WTC11 (cell line): ENCODE measurements around the gene SMG7. TPM values are rescaled to one million over a fixed set of nuclear protein-coding genes. Genes with fewer than 3 reads are reported as not detected.

Experiments
- ATAC-seq: fragments of 200-7000 bp; cut with Tn5 transposase; 2 replicates; pipeline ENCODE4 v1.10.0; 2021; ENCODE audit warnings: mild to moderate bottlenecking, moderate library complexity
- CTCF ChIA-PET: fragments of 300-600 bp; sonication (Branson Sonifier 250); formaldehyde crosslinking; loops from one replicate; lab custom pipeline; 2021; ENCODE audit warnings: antibody characterized with exemption; lab: Charles Lee
- POLR2A ChIA-PET: fragments of 350-600 bp; sonication (Branson Sonifier 250); formaldehyde crosslinking; loops from one replicate; lab custom pipeline; 2021; ENCODE audit warnings: antibody characterized with exemption; lab: Charles Lee
- DNase-seq: peaks from one replicate; pipeline ENCODE4 v3.0.0; 2021; ENCODE audit warnings: low spot score
- H3K27ac Mint-ChIP-seq: 2 replicates; pipeline ENCODE4 v1.8.0; 2021; ENCODE audit warnings: mixed read lengths
- H3K27me3 Mint-ChIP-seq: 2 replicates; pipeline ENCODE4 v1.8.0; 2021; ENCODE audit warnings: low read depth, mild to moderate bottlenecking, moderate library complexity, mixed read lengths
- H3K36me3 Mint-ChIP-seq: 2 replicates; pipeline ENCODE4 v1.8.0; 2021; ENCODE audit warnings: mixed read lengths
- H3K4me1 Mint-ChIP-seq: 2 replicates; pipeline ENCODE4 v1.8.0; 2022; ENCODE audit warnings: mixed read lengths
- H3K4me3 Mint-ChIP-seq: 2 replicates; pipeline ENCODE4 v1.8.0; 2021; ENCODE audit warnings: mild to moderate bottlenecking, moderate library complexity, mixed read lengths
- H3K9me3 Mint-ChIP-seq: 2 replicates; pipeline ENCODE4 v1.8.0; 2021; ENCODE audit warnings: mixed read lengths
- ATF1 ChIP-seq: sonication (generic); formaldehyde crosslinking; IDR thresholded peaks from 2 replicates; pipeline ENCODE4 v1.8.1; 2023; ENCODE audit warnings: mild to moderate bottlenecking, moderate library complexity, missing genetic modification reagents
- CBFB ChIP-seq: sonication (generic); formaldehyde crosslinking; IDR thresholded peaks from 2 replicates; pipeline ENCODE4 v1.8.1; 2022; ENCODE audit warnings: mild to moderate bottlenecking, low read depth, missing genetic modification reagents
- CREB1 ChIP-seq: sonication (generic); formaldehyde crosslinking; IDR thresholded peaks from 2 replicates; pipeline ENCODE4 v1.8.0; 2023; ENCODE audit warnings: mild to moderate bottlenecking, missing genetic modification reagents
- CREM ChIP-seq: sonication (generic); formaldehyde crosslinking; IDR thresholded peaks from 2 replicates; pipeline ENCODE4 v1.8.1; 2022; ENCODE audit warnings: mild to moderate bottlenecking, missing genetic modification reagents, moderate library complexity
- E2F1 ChIP-seq: sonication (generic); formaldehyde crosslinking; IDR thresholded peaks from 2 replicates; pipeline ENCODE4 v1.8.0; 2022; ENCODE audit warnings: mild to moderate bottlenecking, missing genetic modification reagents
- FOXK1 ChIP-seq: sonication (generic); formaldehyde crosslinking; IDR thresholded peaks from 2 replicates; pipeline ENCODE4 v1.8.0; 2022; ENCODE audit warnings: mild to moderate bottlenecking, moderate library complexity, missing genetic modification reagents
- FOXP4 ChIP-seq: sonication (generic); formaldehyde crosslinking; IDR thresholded peaks from 2 replicates; pipeline ENCODE4 v1.8.0; 2022; ENCODE audit warnings: mild to moderate bottlenecking, missing genetic modification reagents
- GABPB1 ChIP-seq: sonication (generic); formaldehyde crosslinking; IDR thresholded peaks from 2 replicates; pipeline ENCODE4 v1.8.1; 2023; ENCODE audit warnings: mild to moderate bottlenecking, missing genetic modification reagents
- JAZF1 ChIP-seq: fragments of 250-450 bp; sonication (Bioruptor Pico); IDR thresholded peaks from 2 replicates; pipeline ENCODE4 v1.9.0; 2021; ENCODE audit warnings: moderate library complexity, mild to moderate bottlenecking, inconsistent platforms
- MXD4 ChIP-seq: fragments of 250-450 bp; sonication (Bioruptor Pico); IDR thresholded peaks from 2 replicates; pipeline ENCODE4 v1.8.0; 2021; ENCODE audit warnings: mild to moderate bottlenecking, moderate library complexity, borderline replicate concordance
- SP1 ChIP-seq: sonication (generic); formaldehyde crosslinking; conservative IDR thresholded peaks from 2 replicates; pipeline ENCODE4 v1.8.1; 2022; ENCODE audit warnings: missing genetic modification reagents
- USF1 ChIP-seq: sonication (generic); formaldehyde crosslinking; IDR thresholded peaks from 2 replicates; pipeline ENCODE4 v1.8.0; 2022; ENCODE audit warnings: mild to moderate bottlenecking, missing genetic modification reagents
- ZBTB21 ChIP-seq: sonication (generic); formaldehyde crosslinking; IDR thresholded peaks from 2 replicates; pipeline ENCODE4 v1.8.1; 2023; ENCODE audit warnings: mild to moderate bottlenecking, missing genetic modification reagents, borderline replicate concordance
- ZNF232 ChIP-seq: sonication (generic); formaldehyde crosslinking; IDR thresholded peaks from 2 replicates; pipeline ENCODE4 v1.8.0; 2022; ENCODE audit warnings: mild to moderate bottlenecking, missing genetic modification reagents
- ZNF263 ChIP-seq: sonication (generic); formaldehyde crosslinking; IDR thresholded peaks from 2 replicates; pipeline ENCODE4 v1.8.1; 2022; ENCODE audit warnings: low read depth, mild to moderate bottlenecking, moderate library complexity, missing genetic modification reagents
- ZNF416 ChIP-seq: fragments of 250-450 bp; sonication (Bioruptor Pico); IDR thresholded peaks from 2 replicates; pipeline ENCODE4 v1.9.0; 2021; ENCODE audit warnings: mild to moderate bottlenecking, inconsistent platforms
- ZNF423 ChIP-seq: fragments of 250-450 bp; sonication (Bioruptor Pico); IDR thresholded peaks from 2 replicates; pipeline ENCODE4 v2.1.2; 2022; ENCODE audit warnings: mild to moderate bottlenecking, moderate library complexity
- total RNA-seq: library from RNA; stranded (reverse); gene quantifications from 3 replicates; pipeline ENCODE4 v1.2.3, GENCODE V29; 2021
- TF ChIP-seq, protein P1 (sequence below): fragments of 250-450 bp; sonication (Bioruptor Pico); IDR thresholded peaks from 2 replicates; pipeline ENCODE4 v1.9.0; 2021; ENCODE audit warnings: mild to moderate bottlenecking
- TF ChIP-seq, protein P2 (sequence below): fragments of 200-600 bp; IDR thresholded peaks from 2 replicates; pipeline ENCODE4 v1.8.0; 2022; ENCODE audit warnings: antibody characterized with exemption

Gene SMG7
- total RNA-seq, 1 experiment from 2014 or later, result 57.8 TPM

- CTCF ChIA-PET, result interaction anchor here (1.9 kb wide), 1 partner anchor 359 kb away, joined by 5 read pairs; no protein-coding TSS in a partner anchor
- no peak overlapping the region for H3K27ac Mint-ChIP-seq
Observed at GRCh38 chr1:183586455-183586854, 114.2 kb downstream of the SMG7 start.

DNA sequence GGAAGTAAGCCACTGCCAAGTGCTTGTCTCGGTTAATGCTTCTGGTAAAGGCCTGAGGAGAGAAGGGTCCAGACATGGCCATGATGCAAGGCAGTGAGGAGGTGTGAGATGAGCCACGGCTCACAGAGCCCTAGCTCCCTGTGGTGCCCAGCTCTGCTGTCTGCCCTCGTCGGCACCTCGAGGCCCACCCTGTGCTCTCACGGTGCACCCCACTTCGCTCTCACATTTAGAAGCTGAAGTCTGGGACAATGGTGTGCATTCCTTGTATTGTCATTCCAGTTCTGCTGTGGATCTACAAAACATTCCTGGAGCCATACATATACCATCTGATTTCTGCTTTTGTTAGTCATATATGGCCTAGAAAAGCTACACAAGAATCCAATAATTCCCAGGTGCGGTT is 114.6 kb downstream of the SMG7 start:
- H3K27ac Mint-ChIP-seq, result no peak overlapping the region
- DNase-seq, result no peak
- no peaks in the 10 kb centered on the region for H3K9me3 Mint-ChIP-seq
- no peaks in the 10 kb centered on the region for H3K27me3 Mint-ChIP-seq
- no peak; the same call in 1 of the 2 replicates for ATAC-seq
- ChIA-PET CTCF (interaction anchor here (1.9 kb wide), 1 partner anchor 359 kb away, joined by 5 read pairs; no protein-coding TSS in a partner anchor), POLR2A (no interaction called here)
- TF ChIP-seq ZNF232 (CRISPR knock-in tag), result no peak
- no peak for TF ChIP-seq CREB1 (CRISPR knock-in tag)
- TF ChIP-seq CREM (CRISPR knock-in tag), result no peak
- TF ChIP-seq CBFB (CRISPR knock-in tag), result no peak
- no peak for TF ChIP-seq GABPB1
- no peak for TF ChIP-seq ATF1 (CRISPR knock-in tag)
- 0 out of 2 replicates have a peak, but pooled peaks have one; percentile 22 for TF ChIP-seq ZNF423 (CRISPR knock-in tag)
- TF ChIP-seq ZNF263 (CRISPR knock-in tag), result no peak
- H3K4me1 Mint-ChIP-seq, result peaks cover 27% of the 10 kb centered on the region
- H3K4me3 Mint-ChIP-seq, result no peak overlapping the region
- no peaks in the 10 kb centered on the region for H3K36me3 Mint-ChIP-seq

More at GRCh38 chr1:183586455-183586854, 114.2 kb downstream of the SMG7 start:
- no peak for DNase-seq
- H3K4me1 Mint-ChIP-seq, result peaks cover 27% of the 10 kb centered on the region
- no peak overlapping the region for H3K4me3 Mint-ChIP-seq
- no peaks in the 10 kb centered on the region for H3K36me3 Mint-ChIP-seq
- no peak for TF ChIP-seq FOXK1 (CRISPR knock-in tag)
- TF ChIP-seq E2F1 (CRISPR knock-in tag), result no peak
- TF ChIP-seq ZNF416 (CRISPR knock-in tag), result no peak
- no peak for TF ChIP-seq GABPB1
- TF ChIP-seq SP1 (CRISPR knock-in tag), result no peak
- no peak for TF ChIP-seq JAZF1 (CRISPR knock-in tag)
- TF ChIP-seq USF1 (CRISPR knock-in tag), result no peak
- TF ChIP-seq, protein P1, sequence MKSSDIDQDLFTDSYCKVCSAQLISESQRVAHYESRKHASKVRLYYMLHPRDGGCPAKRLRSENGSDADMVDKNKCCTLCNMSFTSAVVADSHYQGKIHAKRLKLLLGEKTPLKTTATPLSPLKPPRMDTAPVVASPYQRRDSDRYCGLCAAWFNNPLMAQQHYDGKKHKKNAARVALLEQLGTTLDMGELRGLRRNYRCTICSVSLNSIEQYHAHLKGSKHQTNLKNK (CRISPR knock-in tag), result no peak
- TF ChIP-seq MXD4 (CRISPR knock-in tag), result no peak
- TF ChIP-seq FOXP4, result no peak
- TF ChIP-seq, protein P2, sequence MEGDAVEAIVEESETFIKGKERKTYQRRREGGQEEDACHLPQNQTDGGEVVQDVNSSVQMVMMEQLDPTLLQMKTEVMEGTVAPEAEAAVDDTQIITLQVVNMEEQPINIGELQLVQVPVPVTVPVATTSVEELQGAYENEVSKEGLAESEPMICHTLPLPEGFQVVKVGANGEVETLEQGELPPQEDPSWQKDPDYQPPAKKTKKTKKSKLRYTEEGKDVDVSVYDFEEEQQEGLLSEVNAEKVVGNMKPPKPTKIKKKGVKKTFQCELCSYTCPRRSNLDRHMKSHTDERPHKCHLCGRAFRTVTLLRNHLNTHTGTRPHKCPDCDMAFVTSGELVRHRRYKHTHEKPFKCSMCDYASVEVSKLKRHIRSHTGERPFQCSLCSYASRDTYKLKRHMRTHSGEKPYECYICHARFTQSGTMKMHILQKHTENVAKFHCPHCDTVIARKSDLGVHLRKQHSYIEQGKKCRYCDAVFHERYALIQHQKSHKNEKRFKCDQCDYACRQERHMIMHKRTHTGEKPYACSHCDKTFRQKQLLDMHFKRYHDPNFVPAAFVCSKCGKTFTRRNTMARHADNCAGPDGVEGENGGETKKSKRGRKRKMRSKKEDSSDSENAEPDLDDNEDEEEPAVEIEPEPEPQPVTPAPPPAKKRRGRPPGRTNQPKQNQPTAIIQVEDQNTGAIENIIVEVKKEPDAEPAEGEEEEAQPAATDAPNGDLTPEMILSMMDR, result no peak
- TF ChIP-seq ZBTB21 (CRISPR knock-in tag), result no peak
- POLR2A ChIA-PET, result no interaction called here
- H3K9me3 Mint-ChIP-seq, result no peaks in the 10 kb centered on the region
- H3K27me3 Mint-ChIP-seq, result no peaks in the 10 kb centered on the region
- no peak for ATAC-seq
